ENCODE results near the gene UBE2E1. TPM values are rescaled to one million over a fixed set of nuclear protein-coding genes. Genes with fewer than 3 reads are reported as not detected.

Gene UBE2E1
- polyA plus RNA-seq, 12 donors: 76.4 to 112 (median 96.6) TPM; not detected in 1

DNA sequence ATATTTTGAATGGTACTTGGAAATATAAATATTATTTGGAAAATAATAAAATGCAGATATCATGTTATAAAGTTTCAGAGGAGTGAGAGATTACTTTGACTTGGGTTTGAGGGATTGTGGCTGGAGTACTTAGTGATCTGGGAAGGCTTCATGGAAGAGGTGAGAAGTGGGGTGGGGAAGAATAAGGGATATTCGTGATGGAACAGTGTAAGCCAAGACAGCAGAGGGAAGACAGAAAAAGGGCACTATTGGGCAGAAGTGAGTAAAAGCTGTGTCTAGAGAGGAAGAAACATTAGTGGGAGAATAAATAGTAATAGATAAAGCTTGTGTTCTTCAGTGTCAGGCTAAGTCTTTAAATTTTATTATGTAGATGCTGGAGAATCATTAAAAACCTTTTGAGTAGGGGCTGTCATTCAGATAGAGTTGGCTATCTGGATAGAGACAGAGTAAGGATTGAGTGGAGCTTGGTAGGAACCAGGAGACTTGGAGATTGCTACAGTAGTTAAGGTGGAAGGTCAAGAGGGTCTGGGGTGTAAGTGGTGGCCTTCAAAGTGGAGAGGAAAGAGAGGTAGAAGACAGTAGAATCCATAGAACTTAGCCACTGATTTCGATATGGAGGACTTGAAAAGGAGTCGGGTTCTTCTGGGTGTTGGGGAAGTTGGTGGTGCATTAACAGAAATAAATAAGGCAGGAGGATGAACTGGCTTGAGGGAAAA, 11.9 kb downstream of the UBE2E1 start:
- DNase-seq: no peak

DNA sequence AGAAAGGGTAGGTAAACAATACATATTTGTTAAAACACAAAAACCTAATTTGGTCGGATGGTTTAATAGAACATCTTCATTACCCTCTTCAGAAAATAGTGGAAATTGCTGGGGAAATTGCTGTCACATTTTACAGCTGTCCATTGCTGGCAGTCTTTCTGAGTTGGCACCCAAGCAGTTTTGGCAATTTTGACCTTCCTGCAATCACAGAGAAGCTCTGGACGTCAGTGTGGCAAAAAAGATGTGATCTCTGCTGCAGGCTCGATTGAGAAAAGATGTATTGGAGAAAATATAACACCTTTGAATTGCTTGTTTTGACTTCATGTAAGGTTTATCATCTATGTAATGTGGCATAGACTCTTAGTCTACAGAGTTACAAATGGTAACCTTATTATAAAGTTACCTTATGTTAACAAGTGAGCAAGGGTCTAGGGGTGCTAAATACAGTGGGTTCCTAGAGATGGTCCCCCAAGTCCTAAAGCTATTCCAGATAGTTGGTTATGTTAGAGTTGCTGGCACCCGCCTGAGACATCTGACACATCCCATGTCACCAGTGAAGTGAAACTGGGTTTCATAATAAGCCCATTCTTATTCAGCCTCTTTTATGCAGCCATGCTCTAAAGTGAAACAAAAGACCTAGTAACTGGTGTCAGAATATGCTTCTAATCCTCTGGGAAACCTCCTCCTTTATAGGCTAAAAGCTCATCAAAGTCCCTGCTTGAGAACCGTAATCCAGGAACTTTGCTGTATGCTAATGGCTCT, 14.0 kb downstream of the UBE2E1 start:
- no peak for DNase-seq

DNA sequence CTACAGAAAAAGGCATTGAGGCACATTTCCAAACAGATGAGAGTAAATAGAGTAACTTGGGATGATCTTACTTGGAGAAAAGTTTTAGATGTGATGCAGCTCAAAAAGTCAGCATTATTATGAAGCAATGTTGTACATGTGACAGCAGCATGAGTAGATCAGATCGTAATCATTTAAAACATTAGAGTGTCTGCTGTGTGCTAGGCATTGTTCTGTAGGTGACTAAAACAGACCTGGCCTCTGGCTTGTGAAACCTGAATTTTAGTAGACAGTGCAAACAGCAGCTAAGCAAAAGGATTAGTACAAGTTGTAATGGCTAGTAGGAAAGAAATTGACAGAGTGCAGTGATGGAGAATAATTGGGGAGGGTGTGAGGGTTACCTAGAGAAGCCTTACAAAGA, 15.1 kb downstream of the UBE2E1 start:
- no peak for DNase-seq

DNA sequence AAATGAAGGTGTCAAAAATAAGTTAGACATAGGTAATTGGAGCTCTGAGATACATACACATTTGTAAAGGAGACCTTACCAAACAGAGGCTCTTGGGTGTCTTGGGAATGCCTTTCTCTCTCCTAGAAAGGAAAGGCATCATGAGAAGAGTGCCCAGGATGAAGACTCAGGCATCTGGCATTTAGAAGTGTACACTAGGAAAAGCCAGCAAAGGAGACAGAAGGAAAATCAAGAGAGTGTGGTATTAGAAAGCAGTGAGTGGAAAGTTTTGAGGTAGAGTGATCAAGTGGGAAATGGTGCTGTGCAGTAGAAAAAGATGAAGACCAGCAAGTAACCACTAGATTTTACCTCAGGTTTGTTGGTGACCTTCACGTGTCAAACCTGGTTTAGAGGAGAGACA, 16.1 kb downstream of the UBE2E1 start:
- no peak for DNase-seq

DNA sequence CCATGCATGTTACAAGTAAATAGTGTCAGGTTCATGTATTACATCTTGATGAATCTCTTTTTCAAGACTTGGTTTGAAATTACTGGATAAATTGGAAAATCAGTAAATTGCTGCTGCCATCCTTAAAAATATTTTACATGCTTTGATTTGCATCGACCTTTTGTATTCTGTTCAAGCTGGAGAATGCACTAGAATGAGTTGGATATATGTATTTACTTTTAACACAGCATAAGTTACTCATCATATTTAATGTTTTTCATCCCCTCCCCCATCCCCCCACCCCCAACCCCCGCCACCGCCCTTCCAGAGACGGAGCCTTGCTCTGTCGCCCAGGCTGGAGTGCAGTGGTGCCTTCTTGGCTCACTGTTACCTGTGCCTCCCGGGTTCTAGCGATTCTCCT, 16.8 kb downstream of the UBE2E1 start:
- no peak for DNase-seq

DNA sequence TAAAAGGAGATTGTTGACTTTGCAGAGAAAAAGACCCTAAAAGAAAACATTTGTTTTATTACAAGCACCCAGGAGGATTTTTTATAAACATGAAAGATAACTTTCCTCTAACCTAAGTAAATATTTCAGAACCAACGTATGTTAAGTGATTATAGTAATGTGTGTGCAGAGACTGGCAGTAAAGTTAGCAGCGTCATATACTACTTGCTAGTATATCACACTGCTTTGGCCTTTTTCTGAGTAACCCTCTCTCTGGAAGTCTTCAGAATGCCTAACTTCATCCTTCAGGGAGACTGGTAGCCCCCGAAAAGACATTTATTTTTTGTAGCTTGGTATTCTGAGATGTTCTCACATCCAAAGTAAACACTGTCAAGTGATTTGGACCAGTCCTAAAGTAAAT, 17.9 kb downstream of the UBE2E1 start:
- no peak for DNase-seq

DNA sequence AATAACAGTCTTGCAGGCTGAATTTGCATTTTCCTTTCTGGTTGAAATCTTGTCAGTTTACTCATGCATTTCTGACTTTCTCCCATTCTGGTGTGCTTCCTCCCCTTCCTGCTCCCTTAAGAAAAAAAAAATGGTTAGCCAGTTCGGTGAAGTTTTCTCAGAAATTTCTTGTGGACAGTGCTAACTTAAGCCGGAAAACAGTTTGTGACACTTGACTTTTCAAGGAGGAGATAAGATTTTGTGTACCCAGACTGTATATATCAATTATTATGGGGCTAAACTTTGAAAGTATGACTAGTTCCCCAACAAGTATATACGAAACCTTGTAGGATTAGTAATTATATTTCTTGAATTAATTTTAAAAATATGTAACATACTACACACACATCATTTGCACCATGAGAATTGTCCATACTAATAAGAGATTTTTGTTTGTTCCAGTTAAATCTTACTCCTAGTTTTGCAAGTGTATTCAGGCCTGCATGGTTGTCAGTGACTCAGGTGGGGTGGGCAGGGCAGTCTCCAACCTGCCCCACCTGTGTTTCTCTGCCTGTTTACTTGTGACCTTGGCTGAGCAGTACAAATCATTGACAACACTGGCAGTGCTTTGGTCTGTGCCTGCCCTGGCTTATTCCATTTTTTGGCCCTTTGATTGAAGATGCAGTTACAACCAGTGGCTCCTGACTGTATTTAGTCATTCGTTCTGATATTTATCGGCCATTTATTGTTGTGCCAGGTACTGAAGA, 19.1 kb downstream of the UBE2E1 start:
- no peak for DNase-seq

DNA sequence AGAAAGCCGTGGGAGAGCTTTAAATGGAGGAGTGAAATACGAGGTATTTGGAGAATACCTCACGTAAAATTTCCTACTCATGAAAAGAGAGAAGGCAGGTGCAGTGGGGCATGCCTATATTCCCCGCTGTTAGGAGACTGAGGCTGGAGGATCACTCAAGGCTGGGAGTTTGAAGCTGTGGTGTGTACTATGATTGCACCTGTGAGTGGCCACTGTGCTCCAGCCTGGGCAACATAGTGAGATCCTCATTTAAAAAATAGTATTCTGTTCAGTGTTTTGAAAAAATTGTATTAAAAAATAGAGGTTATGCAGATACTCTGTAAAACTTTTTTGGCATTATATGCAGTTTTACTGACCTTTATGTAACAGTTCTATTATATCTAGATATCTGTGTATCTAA, 20.0 kb downstream of the UBE2E1 start:
- no peak for DNase-seq

DNA sequence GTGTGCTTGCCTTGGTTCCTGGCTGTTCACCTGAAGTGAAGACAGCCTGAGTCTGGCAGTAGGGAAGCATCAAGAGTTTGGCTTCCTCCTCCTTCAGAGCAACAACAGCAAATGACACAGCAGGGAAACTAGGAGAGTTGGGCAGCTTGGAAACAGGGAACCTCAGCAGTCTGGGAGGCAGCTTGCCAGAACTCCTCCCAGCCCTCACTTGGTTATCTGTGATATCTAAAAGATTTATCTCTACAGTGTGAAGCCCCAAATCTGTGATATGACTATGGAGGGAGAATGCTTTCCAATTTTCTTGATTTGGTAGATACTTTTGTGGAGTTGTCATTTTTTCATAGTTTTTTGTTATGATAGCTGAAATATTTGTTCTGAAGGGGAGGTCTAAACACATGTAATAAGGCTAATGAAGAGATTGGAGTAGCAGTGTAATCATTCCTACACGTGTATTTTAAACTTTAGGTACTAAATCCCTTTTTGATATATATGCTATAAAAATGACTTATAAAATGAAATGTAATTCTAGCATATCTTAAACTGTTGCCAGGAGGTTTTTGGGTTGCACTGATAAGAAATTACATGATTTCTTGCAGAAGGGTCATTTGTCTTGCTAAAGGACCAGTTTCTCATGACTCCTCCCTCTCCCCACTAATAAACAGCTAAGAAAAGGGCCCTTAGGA, 20.8 kb downstream of the UBE2E1 start:
- DNase-seq: no peak

DNA sequence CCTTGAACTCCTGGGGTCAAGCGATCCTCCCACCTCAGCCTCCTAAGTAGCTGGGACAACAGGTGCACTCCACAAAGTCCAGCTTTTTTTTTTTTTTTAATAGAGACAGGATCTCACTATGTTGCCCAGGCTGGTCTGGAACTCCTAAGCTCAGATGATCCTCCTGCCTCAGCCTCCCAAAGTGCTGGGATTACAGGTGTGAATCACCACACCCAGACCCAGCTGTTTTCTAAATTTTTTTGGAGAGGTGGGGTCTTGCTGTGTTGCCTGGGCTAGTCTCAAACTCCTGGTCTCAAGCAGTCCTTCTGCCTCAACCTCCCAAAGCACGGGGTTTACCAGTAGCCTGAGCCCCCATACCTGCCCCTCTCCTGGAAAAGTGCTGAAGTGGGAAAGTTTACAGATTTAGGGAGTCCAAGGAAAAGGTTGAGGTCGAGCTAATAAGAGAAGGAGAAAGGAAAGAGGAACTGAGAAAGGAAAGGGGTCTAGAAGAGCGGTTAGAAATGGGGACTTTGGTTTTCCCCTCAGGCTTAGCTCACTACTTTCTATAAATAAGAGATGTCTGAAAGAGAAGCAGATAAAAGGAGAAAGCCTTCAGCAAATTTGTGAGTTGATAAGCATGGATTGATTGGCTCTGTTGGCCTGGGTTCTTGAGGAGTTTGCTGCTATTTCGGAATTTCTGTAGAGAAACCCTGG, 23.6 kb downstream of the UBE2E1 start:
- DNase-seq: no peak

DNA sequence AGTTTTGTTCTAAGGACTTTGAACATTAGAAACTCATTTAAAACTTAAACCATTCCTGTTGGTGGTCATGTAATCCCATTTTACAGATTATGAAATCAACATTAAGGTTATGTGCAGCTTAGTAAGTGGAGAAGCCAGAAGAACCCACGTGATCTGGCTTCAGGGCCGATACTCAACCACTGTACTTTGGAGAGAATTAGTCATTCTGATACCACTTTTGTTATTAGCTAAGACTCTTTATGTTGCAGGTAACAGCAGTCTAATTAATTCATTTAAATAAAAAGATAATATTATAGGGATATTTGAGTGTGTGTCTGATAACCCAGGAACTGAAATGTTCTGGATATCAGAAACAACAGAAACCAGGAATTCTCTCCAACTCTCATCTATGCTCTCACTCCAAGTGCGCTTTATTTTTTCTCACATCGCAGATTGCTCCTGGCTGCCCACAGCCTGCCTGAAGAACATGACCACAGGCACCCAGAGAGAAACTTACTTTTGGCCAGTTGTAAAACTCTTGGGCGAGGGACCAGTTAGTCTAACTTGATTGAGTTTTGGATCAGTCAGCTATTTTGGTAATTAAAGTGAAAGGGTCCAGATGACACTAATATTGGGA, 25.2 kb downstream of the UBE2E1 start:
- no peak for DNase-seq

DNA sequence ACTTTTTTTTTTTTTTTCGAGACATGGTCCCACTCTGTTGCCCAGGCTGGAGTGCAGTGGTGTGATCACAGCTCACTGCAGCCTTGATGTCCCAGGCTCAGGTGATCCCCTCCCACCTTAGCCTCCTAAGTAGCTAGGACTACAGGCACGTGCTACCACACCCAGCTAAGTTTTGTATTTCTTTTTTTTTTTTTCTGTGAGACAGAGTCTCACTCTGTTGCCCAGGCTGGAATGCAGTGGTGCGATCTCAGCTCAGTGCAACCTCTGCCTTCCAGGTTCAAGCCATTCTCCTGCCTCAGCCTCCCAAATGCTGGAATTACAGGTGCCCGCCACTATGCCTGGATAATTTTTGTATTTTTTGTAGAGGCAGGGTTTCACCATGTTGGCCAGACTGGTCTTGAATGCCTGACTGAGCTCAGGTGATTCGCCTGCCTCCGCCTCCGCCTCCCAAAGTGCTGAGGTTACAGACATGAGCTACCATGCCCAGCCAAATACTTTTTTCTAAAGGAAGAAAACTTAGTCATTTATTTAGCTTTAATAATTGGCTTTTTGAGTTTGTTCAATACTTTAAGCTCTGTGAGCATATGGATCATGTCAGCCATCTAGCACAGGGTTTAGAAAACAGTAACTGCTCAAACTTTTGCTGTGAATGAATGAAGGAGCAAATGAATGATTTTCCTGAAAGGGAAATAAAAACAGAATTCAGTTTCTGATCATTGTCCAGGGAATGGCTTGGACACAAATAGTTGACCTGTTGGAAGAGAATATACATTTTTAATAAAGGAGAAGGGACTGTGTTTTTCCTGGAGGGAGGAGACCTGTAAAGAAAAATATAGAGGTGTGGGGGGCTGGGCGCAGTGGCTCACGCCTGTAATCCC, 26.0 kb downstream of the UBE2E1 start:
- no peak for DNase-seq

DNA sequence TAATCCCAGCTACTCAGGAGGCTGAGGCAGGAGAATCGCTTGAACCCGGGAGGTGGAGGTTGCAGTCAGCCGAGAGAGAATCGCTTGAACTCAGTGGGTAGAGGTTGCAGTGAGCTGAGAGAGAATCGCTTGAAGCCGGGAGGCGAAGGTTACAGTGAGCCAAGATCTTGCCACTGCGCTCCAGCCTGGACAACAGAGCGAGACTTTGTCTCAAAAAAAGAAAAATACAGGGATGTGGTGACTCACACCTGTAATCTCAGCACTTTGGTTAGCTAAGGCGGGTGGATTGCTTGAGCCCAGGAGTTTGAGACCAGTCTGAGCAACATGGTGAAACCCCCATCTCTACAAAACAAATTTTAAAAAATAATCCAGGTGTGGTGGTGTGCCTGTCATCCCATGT, 26.8 kb downstream of the UBE2E1 start:
- no peak for DNase-seq

DNA sequence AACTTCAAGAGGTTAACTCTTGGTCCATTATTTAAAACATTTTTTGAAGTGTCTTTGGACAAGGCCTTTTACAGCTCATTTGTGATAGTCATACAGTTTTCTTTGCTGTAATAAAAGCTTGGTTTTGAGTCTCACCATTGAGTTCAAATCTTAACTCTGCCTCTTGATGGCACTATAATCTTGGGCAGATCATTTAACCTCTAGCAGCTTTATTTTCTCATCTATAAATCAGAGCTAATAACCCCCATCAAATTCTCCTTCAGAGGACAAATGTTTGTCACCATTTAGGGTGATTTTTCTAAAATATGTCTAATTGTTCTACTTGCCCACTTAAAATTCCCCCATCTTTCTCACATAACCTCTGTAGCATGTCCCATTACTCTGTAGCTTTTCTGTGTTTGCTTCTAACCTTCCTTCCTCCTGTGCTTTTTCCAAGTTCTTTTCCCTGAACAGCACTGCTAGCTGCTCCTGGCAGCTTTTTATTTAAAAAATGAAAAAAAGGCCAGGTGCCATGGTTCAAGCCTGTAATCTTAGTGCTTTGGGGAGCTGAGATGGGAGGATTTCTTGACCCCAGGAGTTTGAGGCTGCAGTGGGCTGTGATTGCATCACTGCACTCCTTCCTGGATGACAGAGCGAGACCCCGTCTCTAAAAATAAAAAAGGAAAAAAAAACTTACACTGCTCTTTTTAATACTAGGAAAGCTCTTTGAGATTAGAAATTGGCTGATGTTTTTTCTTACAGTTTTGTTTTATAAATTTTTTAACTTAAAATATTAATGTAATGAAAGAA, 28.5 kb downstream of the UBE2E1 start:
- no peak for DNase-seq

DNA sequence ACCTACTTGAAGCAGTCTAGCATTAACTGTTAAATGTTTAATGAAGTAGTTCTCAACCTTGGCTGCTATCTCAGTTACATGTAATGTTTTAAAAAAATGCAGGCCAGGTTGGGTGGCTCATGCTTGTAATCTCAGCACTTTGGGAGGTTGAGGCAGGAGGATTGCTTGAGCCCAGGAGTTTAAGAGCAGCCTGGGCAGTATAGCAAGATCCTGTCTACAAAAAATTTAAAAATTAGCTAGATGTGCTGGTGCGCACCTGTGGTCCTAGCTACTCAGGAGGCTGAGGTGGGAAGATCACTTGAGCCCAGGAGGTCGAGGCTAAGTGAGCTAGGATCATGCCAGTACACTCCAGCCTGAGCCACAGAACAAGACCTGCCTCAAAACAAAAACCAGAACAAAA, 29.3 kb downstream of the UBE2E1 start:
- DNase-seq: no peak

DNA sequence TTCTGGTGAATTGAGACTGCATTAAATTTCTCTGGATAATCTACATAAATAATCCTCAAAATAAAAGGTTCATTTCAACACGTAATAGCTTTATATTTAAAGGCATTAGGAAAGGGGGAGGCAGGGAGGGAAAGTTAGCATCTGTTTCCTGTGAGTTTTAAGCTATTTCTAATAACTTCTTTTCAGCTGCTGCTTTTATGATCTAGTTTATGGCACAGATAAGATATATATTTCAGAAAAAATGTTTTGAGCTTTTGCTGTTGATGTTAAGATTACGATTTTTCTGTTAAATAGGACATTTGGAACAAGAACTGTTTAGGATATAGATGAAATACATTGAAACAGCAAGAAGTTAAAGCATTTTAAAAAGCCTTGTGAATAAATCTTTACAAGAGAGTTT, 30.0 kb downstream of the UBE2E1 start:
- DNase-seq: no peak

DNA sequence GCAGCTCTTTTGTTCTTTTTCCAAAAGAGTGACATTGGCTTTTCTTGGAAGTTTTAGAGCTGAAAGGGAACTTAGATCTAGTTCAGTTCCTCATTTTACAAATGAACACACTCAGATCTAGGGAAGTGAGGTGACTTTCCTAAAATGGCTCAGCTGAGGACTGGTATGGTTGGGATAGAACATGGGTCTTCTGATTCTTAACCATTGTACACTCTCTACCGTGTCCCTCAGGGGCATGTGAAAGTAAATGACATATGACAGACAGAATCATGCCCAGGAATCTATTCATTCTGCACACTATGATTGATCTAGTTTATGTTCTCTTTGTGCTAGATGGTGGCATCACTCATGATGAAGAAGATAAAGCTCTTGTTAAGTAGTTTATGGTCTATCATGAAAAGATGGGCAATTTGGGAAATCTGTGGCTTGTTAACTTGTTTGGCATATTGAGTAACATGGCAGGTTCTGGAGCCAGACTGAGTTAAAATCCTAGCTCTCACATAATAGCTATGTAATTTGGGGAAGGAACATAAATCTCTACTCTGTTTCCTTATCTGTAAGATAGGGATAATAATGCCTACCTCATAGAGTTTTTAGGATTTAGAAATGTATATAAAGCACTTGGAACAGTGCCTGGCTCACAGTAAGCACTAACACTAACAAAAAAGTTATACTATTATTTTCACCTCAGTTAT, 30.9 kb downstream of the UBE2E1 start:
- no peak for DNase-seq

DNA sequence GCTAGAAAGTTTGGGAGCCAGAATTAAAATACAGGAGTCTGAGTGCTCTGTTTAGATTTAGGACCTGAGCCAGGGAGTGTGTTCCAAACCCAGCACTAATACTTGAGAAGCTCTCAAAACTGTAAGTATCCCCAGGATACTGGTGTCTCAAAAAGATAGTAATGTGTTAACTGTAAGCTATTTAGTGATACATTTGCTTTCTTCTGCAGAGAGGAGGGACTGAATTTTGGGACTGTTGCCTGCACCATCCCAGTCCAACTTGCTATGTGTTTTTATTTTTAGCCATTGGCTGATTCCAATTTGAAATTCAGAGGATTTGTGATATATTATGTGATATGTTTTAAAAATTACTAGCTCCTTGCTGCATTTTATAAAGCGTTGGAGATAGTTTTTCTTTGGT, 31.5 kb downstream of the UBE2E1 start:
- DNase-seq: peak; percentile 33

DNA sequence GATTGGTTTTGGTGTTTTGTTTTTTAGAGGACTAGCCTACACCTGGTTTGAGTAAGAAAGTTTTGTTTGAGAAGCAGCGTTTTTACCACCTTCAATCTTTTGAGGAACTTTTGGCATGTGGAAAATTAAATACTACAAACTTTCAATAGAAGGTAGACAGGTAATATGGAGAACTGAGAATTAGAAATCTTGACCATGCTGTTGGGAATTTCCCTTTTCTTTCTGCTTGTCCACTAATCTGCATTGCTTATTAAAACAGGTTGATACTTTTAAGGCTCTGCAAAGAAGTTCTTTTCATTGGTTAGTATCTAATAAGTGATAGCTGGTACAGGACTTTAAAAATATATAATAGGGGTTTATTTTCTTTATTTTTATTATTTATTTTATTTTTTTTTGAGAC, 31.9 kb downstream of the UBE2E1 start:
- DNase-seq: no peak
